Measurements from ENCODE around the gene EPHA1. TPM values are rescaled to one million over a fixed set of nuclear protein-coding genes. Genes with fewer than 3 reads are reported as not detected.
"Not testable (repeated sequence)": the region's sequence is repeated elsewhere in the genome, so short reads cannot be mapped to it uniquely, and the experiment has no call there.

EPHA1 gene
- total RNA-seq, 1 donor from 2014 or later, result 0.52 TPM

DNA sequence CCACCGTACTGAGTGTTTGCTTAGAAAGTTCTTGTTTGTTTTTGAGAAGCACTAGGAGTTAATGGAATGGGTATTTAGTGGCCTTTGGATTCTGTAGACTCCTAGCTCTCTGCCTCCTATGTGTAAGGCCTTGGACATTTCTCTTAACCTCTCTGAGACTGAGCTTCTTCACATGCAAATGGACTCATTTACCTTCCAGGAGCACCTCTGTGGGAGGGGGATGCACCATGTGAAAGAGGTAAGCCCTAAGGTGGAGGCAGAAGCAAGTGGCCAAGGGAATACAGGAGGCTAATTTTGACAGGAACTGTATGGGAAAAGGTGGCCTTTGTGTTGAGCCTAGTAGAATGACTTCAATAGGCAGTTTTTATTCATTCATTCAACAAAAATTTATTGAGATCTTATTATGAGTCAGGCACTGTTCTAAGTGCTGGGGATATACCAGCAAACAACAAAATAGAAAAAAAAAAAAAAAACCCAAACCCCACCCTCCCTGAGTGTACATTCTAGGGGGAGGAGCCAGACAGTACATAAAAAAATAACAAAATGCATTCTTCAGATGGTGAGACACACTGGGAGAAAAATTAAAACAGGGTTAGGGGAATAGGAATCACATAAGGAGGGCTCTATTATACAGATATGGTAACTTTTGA, 9.2 kb upstream of the EPHA1 start:
- no peak overlapping the region for H3K4me3 ChIP-seq (ENCODE audit: low read length in 3 of 3)
- no peaks in the 10 kb centered on the region for H3K9me3 ChIP-seq (ENCODE audit: control insufficient read depth in 3 of 3, low read length in 3 of 3)
- no peaks in the 10 kb centered on the region for H3K27me3 ChIP-seq (ENCODE audit: control insufficient read depth in 3 of 3, insufficient read depth in 3 of 3, low read length in 3 of 3)
- no peaks in the 10 kb centered on the region for H3K36me3 ChIP-seq (ENCODE audit: control insufficient read depth in 3 of 3, insufficient read depth in 3 of 3, low read length in 3 of 3)
- H3K4me1 ChIP-seq (ENCODE audit: control insufficient read depth in 3 of 3, insufficient read depth in 3 of 3, low read length in 3 of 3), result no peaks in the 10 kb centered on the region
- no peak overlapping the region for H3K9ac ChIP-seq (ENCODE audit: low read depth in 1 of 3, low read length in 3 of 3)
- no peak overlapping the region for H3K27ac ChIP-seq (ENCODE audit: low read depth, low read length)

DNA sequence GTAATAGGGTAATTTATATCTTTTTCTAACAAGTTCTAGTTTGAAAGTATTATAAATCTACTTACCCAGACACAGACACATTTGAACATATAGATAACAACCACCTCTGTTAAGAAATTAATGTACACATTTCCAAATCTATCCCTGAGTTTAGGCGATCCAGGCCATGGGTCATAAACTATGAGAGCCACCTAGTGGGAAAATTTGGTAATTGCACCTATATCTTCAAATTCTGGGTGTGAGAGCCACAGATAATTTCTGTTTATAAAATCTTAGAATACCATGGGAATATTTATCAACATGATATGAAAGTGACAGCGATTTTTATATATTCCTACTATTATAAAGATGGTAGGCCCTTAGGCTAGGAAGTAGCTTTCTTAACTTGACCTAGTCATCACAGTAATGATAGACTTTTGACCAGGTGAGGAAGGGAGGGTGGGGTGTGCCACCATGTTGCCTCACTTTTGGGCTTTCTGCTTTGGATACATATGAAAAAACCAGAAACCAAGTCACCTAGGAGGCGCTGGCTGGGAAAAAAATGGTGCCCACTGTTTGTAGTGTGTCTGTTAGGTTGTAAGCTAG, 8.0 kb upstream of the EPHA1 start:
- Histone ChIP-seq H3K27ac (ENCODE audit: low read depth, low read length) (no peak overlapping the region), H3K9ac (ENCODE audit: low read depth in 1 of 3, low read length in 3 of 3) (no peak overlapping the region), H3K4me3 (ENCODE audit: low read length in 3 of 3) (no peak overlapping the region), H3K27me3 (ENCODE audit: control insufficient read depth in 3 of 3, insufficient read depth in 3 of 3, low read length in 3 of 3) (no peaks in the 10 kb centered on the region), H3K9me3 (ENCODE audit: control insufficient read depth in 3 of 3, low read length in 3 of 3) (no peaks in the 10 kb centered on the region), H3K4me1 (ENCODE audit: control insufficient read depth in 3 of 3, insufficient read depth in 3 of 3, low read length in 3 of 3) (no peaks in the 10 kb centered on the region), H3K36me3 (ENCODE audit: control insufficient read depth in 3 of 3, insufficient read depth in 3 of 3, low read length in 3 of 3) (no peaks in the 10 kb centered on the region)

DNA sequence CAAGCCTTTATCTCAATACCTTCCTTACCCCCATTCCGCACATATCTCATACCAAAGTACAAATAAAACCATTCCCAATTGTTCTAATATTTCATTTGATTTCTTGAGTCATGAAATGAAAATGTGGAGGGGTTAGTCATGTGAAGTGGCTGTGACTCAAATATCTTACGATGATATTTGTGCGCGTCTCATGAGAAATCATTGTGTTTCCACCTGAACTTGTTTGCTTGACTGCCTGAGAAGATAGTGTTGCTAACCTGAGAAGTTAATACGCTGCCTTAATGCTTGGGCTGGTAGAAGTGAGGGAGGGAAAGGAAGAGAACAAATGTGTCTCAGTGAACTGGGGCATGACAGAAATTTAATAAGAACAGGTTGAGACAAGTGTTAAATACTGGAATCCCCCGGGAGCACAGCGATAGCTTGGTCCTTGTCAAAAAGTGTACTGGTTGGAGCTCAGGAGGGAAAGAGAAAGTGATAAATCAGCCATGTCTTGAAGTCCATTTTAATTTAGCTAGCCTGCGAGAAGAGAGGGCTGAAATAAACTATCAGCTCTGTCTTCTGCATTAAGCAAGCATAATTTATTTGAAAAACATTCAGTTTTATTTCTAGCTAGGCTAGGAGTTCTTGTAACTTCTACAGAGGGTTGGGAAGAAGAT, 7.2 kb upstream of the EPHA1 start:
- no peaks in the 10 kb centered on the region for H3K9me3 ChIP-seq (ENCODE audit: control insufficient read depth in 3 of 3, low read length in 3 of 3)
- no peak overlapping the region for H3K4me3 ChIP-seq (ENCODE audit: low read length in 3 of 3)
- no peaks in the 10 kb centered on the region for H3K36me3 ChIP-seq (ENCODE audit: control insufficient read depth in 3 of 3, insufficient read depth in 3 of 3, low read length in 3 of 3)
- H3K9ac ChIP-seq (ENCODE audit: low read depth in 1 of 3, low read length in 3 of 3), result no peak overlapping the region
- no peaks in the 10 kb centered on the region for H3K27me3 ChIP-seq (ENCODE audit: control insufficient read depth in 3 of 3, insufficient read depth in 3 of 3, low read length in 3 of 3)
- H3K27ac ChIP-seq (ENCODE audit: low read depth, low read length), result no peak overlapping the region
- no peaks in the 10 kb centered on the region for H3K4me1 ChIP-seq (ENCODE audit: control insufficient read depth in 3 of 3, insufficient read depth in 3 of 3, low read length in 3 of 3)

DNA sequence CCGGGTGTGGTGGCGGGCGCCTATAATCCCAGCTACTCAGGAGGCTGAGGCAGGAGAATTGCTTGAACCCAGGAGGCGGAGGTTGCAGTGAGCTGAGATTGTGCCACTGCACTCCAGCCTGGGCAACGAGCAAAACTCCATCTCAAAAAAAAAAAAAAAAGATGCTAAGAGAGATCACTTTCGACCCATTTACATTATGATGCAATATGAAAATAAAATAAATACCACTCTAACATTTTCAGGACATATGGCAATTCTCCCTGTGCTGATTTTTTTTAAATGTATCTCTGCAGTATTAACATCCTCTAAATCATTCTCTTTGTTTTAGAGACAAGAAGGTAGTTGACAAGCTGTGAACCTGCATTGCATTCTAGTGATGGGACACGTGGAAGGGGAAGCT, 6.6 kb upstream of the EPHA1 start:
- H3K4me3 ChIP-seq (ENCODE audit: low read length in 3 of 3); H3K9ac ChIP-seq (ENCODE audit: low read depth in 1 of 3, low read length in 3 of 3); H3K36me3 ChIP-seq (ENCODE audit: control insufficient read depth in 3 of 3, insufficient read depth in 3 of 3, low read length in 3 of 3); H3K4me1 ChIP-seq (ENCODE audit: control insufficient read depth in 3 of 3, insufficient read depth in 3 of 3, low read length in 3 of 3); H3K27ac ChIP-seq (ENCODE audit: low read depth, low read length); H3K27me3 ChIP-seq (ENCODE audit: control insufficient read depth in 3 of 3, insufficient read depth in 3 of 3, low read length in 3 of 3); H3K9me3 ChIP-seq (ENCODE audit: control insufficient read depth in 3 of 3, low read length in 3 of 3): not testable (repeated sequence)

DNA sequence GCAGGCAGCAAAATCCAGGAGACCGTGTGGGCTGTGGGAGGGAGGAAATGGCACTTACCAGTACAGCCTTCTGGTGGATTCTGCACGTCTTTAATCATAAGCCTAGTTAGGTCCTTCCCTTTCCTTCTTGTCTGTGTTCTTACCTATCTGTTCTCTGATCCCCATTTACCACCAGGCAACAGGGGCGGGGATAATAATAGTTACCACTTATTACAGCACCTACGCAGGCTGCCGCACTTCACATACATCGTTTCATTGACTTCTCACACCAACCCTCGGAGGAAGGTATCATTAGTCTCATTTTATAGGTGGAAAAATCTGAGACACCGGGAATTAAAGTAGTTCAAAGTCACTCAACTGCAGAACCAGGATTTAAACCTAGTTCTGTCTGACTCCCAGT, 4.5 kb upstream of the EPHA1 start:
- Histone ChIP-seq H3K4me3 (ENCODE audit: low read length in 3 of 3) (no peak overlapping the region), H3K4me1 (ENCODE audit: control insufficient read depth in 3 of 3, insufficient read depth in 3 of 3, low read length in 3 of 3) (peaks cover 3 to 6% (median 3%) of the 10 kb centered on the region in 3 donors), H3K9me3 (ENCODE audit: control insufficient read depth in 3 of 3, low read length in 3 of 3) (no peaks in the 10 kb centered on the region), H3K36me3 (ENCODE audit: control insufficient read depth in 3 of 3, insufficient read depth in 3 of 3, low read length in 3 of 3) (no peaks in the 10 kb centered on the region), H3K27ac (ENCODE audit: low read depth, low read length) (no peak overlapping the region), H3K27me3 (ENCODE audit: control insufficient read depth in 3 of 3, insufficient read depth in 3 of 3, low read length in 3 of 3) (peaks cover 0 to 5% (median 0%) of the 10 kb centered on the region in 3 donors), H3K9ac (ENCODE audit: low read depth in 1 of 3, low read length in 3 of 3) (no peak overlapping the region)

DNA sequence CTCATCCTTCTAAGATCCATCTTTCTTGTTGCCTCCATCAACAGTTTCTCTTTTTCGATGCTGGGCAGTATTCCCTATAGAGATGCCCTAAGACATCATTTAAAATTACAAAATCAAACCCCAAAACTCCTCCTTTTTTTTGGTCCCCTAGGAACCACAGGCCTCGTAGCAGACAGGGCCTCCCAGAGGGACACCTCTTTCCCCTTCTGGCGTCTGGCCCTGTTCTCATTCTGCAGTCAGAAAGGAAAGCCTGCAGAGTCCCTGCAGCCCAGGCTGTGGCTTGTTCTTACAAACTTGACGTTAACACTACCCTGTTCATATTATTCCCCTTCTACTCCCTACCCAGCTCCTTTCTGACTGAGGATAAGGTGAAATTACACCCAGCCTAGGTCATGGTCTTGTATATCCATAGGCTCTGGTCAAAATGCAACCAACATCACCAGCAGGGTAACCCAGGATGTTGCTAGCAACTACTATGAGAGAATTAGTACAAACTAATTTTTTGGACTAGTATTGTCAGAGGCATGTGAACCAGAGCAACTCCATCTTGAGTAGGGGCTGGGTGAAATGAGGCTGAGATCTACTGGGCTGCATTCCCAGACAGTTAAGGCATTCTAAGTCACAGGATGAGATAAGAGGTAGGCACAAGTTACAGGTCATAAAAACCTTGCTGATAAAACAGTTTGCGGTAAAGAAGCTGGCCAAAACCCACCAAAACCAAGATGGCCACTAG, 3.5 kb upstream of the EPHA1 start:
- Histone ChIP-seq H3K27ac (ENCODE audit: low read depth, low read length) (no peak overlapping the region), H3K9ac (ENCODE audit: low read depth in 1 of 3, low read length in 3 of 3) (no peak overlapping the region), H3K27me3 (ENCODE audit: control insufficient read depth in 3 of 3, insufficient read depth in 3 of 3, low read length in 3 of 3) (peaks cover 0 to 5% (median 0%) of the 10 kb centered on the region in 3 donors), H3K4me1 (ENCODE audit: control insufficient read depth in 3 of 3, insufficient read depth in 3 of 3, low read length in 3 of 3) (peaks cover 3 to 7% (median 6%) of the 10 kb centered on the region in 3 donors), H3K4me3 (ENCODE audit: low read length in 3 of 3) (no peak overlapping the region), H3K9me3 (ENCODE audit: control insufficient read depth in 3 of 3, low read length in 3 of 3) (no peaks in the 10 kb centered on the region), H3K36me3 (ENCODE audit: control insufficient read depth in 3 of 3, insufficient read depth in 3 of 3, low read length in 3 of 3) (no peaks in the 10 kb centered on the region)

DNA sequence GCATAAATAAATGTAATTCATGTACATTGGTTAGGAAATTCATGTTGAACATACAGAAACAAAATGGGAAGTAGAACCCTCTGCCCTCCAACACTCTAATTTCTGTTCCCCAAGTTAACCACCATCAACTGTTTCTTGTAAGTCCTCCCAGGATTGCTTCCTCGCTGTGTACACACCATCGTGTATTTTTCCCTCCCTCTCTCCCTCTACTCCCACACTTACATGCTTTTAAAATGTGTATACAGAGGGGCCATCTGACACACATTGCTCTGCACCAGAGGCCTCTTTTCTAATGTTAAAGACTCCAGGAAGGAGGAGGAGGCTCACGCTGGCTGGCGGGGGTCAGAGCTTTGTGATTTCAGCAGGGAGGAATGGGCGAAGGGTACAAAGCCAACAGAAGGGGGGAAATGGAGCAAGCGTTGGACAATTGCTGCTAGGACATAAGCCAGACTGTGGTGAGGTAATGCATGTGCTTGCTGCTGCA, 1.9 kb upstream of the EPHA1 start:
- H3K9ac ChIP-seq (ENCODE audit: low read depth in 1 of 3, low read length in 3 of 3), result no peak overlapping the region
- peaks cover 3 to 7% (median 6%) of the 10 kb centered on the region in 3 donors for H3K4me1 ChIP-seq (ENCODE audit: control insufficient read depth in 3 of 3, insufficient read depth in 3 of 3, low read length in 3 of 3)
- H3K27me3 ChIP-seq (ENCODE audit: control insufficient read depth in 3 of 3, insufficient read depth in 3 of 3, low read length in 3 of 3), result peaks cover 0 to 5% (median 0%) of the 10 kb centered on the region in 3 donors
- no peaks in the 10 kb centered on the region for H3K36me3 ChIP-seq (ENCODE audit: control insufficient read depth in 3 of 3, insufficient read depth in 3 of 3, low read length in 3 of 3)
- no peak overlapping the region for H3K4me3 ChIP-seq (ENCODE audit: low read length in 3 of 3)
- H3K9me3 ChIP-seq (ENCODE audit: control insufficient read depth in 3 of 3, low read length in 3 of 3), result no peaks in the 10 kb centered on the region
- H3K27ac ChIP-seq (ENCODE audit: low read depth, low read length), result no peak overlapping the region

DNA sequence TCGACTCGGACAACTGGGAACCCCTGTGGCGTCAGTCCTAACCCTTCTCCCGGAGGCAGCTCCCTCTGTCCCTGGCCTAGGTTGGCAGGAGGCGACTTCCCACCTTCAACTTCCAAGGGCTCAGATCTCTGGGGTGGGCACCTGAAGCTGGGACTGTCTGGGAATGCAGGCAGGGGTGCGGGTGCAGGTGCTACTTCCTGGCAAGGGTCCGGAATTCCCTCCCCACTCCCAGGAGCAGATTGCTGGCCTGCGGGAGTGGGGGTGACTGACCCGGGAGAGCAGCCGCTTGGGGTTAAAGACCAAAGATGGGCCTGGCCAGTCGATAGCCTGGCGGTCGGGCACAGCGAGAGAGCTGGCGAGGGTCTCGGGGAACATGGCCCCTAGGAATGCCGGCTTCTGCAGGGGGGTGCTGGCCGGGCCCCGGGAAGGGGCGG, 387 bp downstream of the EPHA1 start:
- peaks cover 3 to 8% (median 7%) of the 10 kb centered on the region in 3 donors for H3K4me1 ChIP-seq (ENCODE audit: control insufficient read depth in 3 of 3, insufficient read depth in 3 of 3, low read length in 3 of 3)
- H3K36me3 ChIP-seq (ENCODE audit: control insufficient read depth in 3 of 3, insufficient read depth in 3 of 3, low read length in 3 of 3), result no peaks in the 10 kb centered on the region
- H3K27ac ChIP-seq (ENCODE audit: low read depth, low read length), result no peak overlapping the region
- peaks cover 0 to 5% (median 0%) of the 10 kb centered on the region in 3 donors for H3K27me3 ChIP-seq (ENCODE audit: control insufficient read depth in 3 of 3, insufficient read depth in 3 of 3, low read length in 3 of 3)
- H3K9me3 ChIP-seq (ENCODE audit: control insufficient read depth in 3 of 3, low read length in 3 of 3), result no peaks in the 10 kb centered on the region
- no peak overlapping the region for H3K4me3 ChIP-seq (ENCODE audit: low read length in 3 of 3)
- no peak overlapping the region for H3K9ac ChIP-seq (ENCODE audit: low read depth in 1 of 3, low read length in 3 of 3)

DNA sequence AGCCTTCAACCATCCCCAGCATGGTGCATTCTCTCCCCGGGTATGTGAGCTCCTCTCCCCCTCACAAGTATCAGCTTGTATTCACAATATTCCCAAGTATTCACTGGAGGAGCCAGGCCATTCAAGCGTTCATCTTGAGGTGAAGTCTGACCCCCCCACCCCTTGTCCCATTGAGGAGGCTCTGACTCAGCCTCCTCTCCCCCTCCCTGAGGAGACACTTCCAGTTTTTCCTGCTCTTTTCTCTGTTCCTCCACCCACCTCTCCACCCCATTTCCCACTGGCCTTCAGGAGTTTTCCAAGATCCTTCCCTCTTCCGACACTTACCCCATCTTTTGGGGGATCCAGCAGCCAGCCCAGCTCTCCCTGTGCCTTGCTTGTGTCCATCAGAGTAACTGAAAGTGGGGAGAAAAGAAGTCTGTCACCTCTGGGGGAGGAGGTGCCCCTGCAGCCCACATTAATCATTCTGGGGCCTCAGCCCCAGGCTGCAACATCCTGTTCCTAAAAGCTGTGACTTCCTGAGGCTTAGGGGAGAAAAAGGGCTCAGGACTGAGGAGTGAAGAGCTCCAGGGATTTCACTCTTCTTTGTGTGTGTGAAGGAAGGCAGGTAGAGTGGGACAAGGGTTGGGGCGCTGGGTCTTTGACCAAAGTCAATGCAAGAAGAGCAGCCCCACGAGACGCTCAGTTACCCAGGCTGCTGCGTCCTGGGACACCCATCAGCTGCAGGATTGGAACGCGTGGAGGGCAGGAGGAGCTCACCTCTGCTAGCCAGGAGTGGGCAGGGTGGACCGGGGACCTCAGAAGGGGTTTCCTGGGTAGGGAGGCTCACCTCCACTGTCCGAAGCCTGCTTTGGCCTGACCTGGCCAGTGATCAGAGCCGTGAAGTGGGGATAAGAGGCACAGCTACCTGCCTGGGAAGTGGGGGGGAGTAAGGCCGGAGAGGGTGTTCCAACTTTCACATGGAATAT, 1.1 kb downstream of the EPHA1 start:
- H3K9ac ChIP-seq (ENCODE audit: low read depth in 1 of 3, low read length in 3 of 3), result no peak overlapping the region
- no peaks in the 10 kb centered on the region for H3K9me3 ChIP-seq (ENCODE audit: control insufficient read depth in 3 of 3, low read length in 3 of 3)
- no peak overlapping the region for H3K27ac ChIP-seq (ENCODE audit: low read depth, low read length)
- no peaks in the 10 kb centered on the region for H3K36me3 ChIP-seq (ENCODE audit: control insufficient read depth in 3 of 3, insufficient read depth in 3 of 3, low read length in 3 of 3)
- no peak overlapping the region for H3K4me3 ChIP-seq (ENCODE audit: low read length in 3 of 3)
- H3K27me3 ChIP-seq (ENCODE audit: control insufficient read depth in 3 of 3, insufficient read depth in 3 of 3, low read length in 3 of 3), result peaks cover 0 to 5% (median 0%) of the 10 kb centered on the region in 3 donors
- peaks cover 3 to 8% (median 7%) of the 10 kb centered on the region in 3 donors for H3K4me1 ChIP-seq (ENCODE audit: control insufficient read depth in 3 of 3, insufficient read depth in 3 of 3, low read length in 3 of 3)
